ENCODE data around the gene TRANK1. TPM values are rescaled to one million over a fixed set of nuclear protein-coding genes. Genes with fewer than 3 reads are reported as not detected.

TRANK1 gene
- total and polyA plus RNA-seq, 2 of the 8 experiments (the other 6 are each of a cell fraction or from before 2014, with no cell fraction given): 2.9 to 8.8 TPM

GRCh38 chr3:36832406-36832805 lies 112.4 kb downstream of the TRANK1 start:
- H2BK20ac ChIP-seq (ENCODE audit: low read length): no peak overlapping the region
- H3K18ac ChIP-seq (ENCODE audit: extremely low read depth, low read length): no peak overlapping the region
- no peak overlapping the region for H4K8ac ChIP-seq (ENCODE audit: extremely low read depth, insufficient read depth, low read length)
- H3K79me1 ChIP-seq (ENCODE audit: low read depth, low read length): no peaks in the 10 kb centered on the region
- H3K9me3 ChIP-seq (ENCODE audit: insufficient read depth in 2 of 2, low read depth in 1 of 2, low read length in 1 of 2): no peaks in the 10 kb centered on the region
- no peak overlapping the region for H3K23ac ChIP-seq (ENCODE audit: insufficient read length)
- H4K5ac ChIP-seq (ENCODE audit: insufficient read length, low read depth, low read length): no peak overlapping the region
- 89% methylated on average over 6 of the region's 6 CpGs; no CpG with 5 or more reads in 1 of the 2 experiments for WGBS, 2 experiments (ENCODE audit: extremely low coverage in 1 of 2, insufficient coverage in 1 of 2, insufficient read length in 1 of 2, insufficient replicate concordance in 2 of 2, low coverage in 1 of 2, low lambda C conversion rate in 2 of 2, missing lambda C conversion rate in 1 of 2)
- H3K27ac ChIP-seq (ENCODE audit: low read depth, low read length): no peak overlapping the region
- H3K4me1 ChIP-seq (replicated peaks in 1 of 4; ENCODE audit: control insufficient read depth in 3 of 4, insufficient read depth in 4 of 4, low read length in 3 of 4): peaks cover 0 to 4% (median 1%) of the 10 kb centered on the region in 4 experiments; a peak in 2 of 7 replicates
- no peak overlapping the region for H3K4me2 ChIP-seq (ENCODE audit: insufficient read depth in 1 of 2, low read depth in 2 of 2, low read length in 2 of 2)
- H3K79me2 ChIP-seq (ENCODE audit: control insufficient read depth in 1 of 2, insufficient read depth in 2 of 2, low read length in 2 of 2): no peaks in the 10 kb centered on the region
- H2BK5ac ChIP-seq (ENCODE audit: low read depth, low read length): no peak overlapping the region
- ChIA-PET CTCF (ENCODE audit: partially characterized antibody) (interaction anchor here (1.2 to 2.3 kb wide), 3 partner anchors 11 to 40 kb away, joined by 4 to 10 read pairs (median 6); no protein-coding TSS in a partner anchor), POLR2A (ENCODE audit: partially characterized antibody) (no interaction called here)
- no peak overlapping the region for H3K4ac ChIP-seq (replicated peaks; ENCODE audit: insufficient read length, low read depth, low read length)
- no peak overlapping the region for H3K56ac ChIP-seq (replicated peaks; ENCODE audit: insufficient read length, low read depth, low read length)
- no peak overlapping the region for H3K9ac ChIP-seq (replicated peaks in 1 of 4; ENCODE audit: extremely low read depth in 1 of 4, low read depth in 3 of 4, low read length in 3 of 4)
- no peak overlapping the region for H3K14ac ChIP-seq (ENCODE audit: insufficient read length)
- H3K4me3 ChIP-seq (ENCODE audit: extremely low read depth in 1 of 4, insufficient read depth in 2 of 4, low read depth in 3 of 4, low read length in 4 of 4): no peak overlapping the region
- no peak overlapping the region for H2AFZ ChIP-seq (ENCODE audit: low read length)
- H4K91ac ChIP-seq (replicated peaks; ENCODE audit: insufficient read length, low read length): no peak overlapping the region
- H2BK120ac ChIP-seq (replicated peaks; ENCODE audit: low read depth, low read length): no peak overlapping the region
- no peak for FAIRE-seq
- no peak overlapping the region for H2AK5ac ChIP-seq (ENCODE audit: low read depth, low read length)
- DNase-seq (ENCODE audit: low read depth in 1 of 2, low spot score in 2 of 2): no peak
- no peak overlapping the region for H2BK15ac ChIP-seq (ENCODE audit: low read length)
- H2BK12ac ChIP-seq (ENCODE audit: low read depth, low read length): no peak overlapping the region
- no peaks in the 10 kb centered on the region for H3K27me3 ChIP-seq (replicated peaks in 1 of 4; ENCODE audit: control insufficient read depth in 3 of 4, extremely low read depth in 1 of 4, insufficient read depth in 3 of 4, low read length in 3 of 4)
- H4K20me1 ChIP-seq (replicated peaks in 1 of 2; ENCODE audit: control insufficient read depth in 1 of 2, insufficient read depth in 2 of 2, low read length in 2 of 2): no peaks in the 10 kb centered on the region
- H3K36me3 ChIP-seq (ENCODE audit: control insufficient read depth in 2 of 4, insufficient read depth in 4 of 4, low read length in 3 of 4): no peaks in the 10 kb centered on the region; a peak in 1 of 8 replicates
- H3K23me2 ChIP-seq (ENCODE audit: low read depth, low read length): no peaks in the 10 kb centered on the region; the same call in 1 of the 2 replicates
- TF ChIP-seq TCF12 (IDR thresholded peaks at IDR 0.05; ENCODE audit: low read depth, low read length) (no peak), HDAC2 (IDR thresholded peaks at IDR 0.05; ENCODE audit: borderline replicate concordance in 1 of 2, low read depth in 2 of 2, low read length in 2 of 2) (no peak), BRCA1 (IDR thresholded peaks at IDR 0.05; ENCODE audit: low read depth, low read length) (no peak)

Data from H1 (cell line).